Fibroblast of villous mesenchyme (primary cell): ENCODE results near the gene MRPL19. TPM values are rescaled to one million over a fixed set of nuclear protein-coding genes. Genes with fewer than 3 reads are reported as not detected.

Experiments
- DNase-seq: peaks from one replicate; pipeline ENCODE4 v3.0.0-alpha.2; 2010; ENCODE audit warnings: low read depth
- H3K4me3 ChIP-seq: 2 replicates; pipeline ENCODE4 v1.5.1; 2011; ENCODE audit warnings: low read depth, mild to moderate bottlenecking, low read length
- total RNA-seq: library from RNA; depleted of rRNA; stranded (reverse); fragments of >200 nt; gene quantifications from 2 replicates; pipeline ENCODE4 v1.2.3, GENCODE V29; 2012
- TF ChIP-seq, protein P1 (sequence below): IDR thresholded peaks from 2 replicates; pipeline ENCODE4 v1.5.1; 2012; ENCODE audit warnings: low read depth, mild to moderate bottlenecking, low read length; ENCODE audit not compliant: insufficient read depth

MRPL19 gene
- total RNA-seq, 1 donor: 45.3 TPM

DNA sequence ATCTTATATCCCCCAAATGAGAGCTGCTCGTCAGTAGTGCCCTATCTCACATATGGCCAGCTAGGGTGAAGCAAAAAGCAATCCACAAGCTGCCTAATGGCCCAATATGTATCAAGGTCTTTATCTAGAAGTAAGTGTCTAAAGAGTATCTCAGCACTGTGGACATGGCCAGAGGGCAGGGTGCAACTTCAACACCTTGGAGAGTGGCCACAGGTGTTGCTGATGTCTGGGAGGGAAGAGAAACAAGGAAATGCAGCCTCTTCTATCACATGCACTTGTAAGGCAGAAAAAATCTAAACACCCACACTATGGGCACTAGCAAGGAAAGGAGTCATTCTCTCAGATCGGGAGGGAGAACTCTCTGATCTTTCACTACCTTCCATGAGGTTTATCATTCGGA lies 23.7 kb upstream of the MRPL19 start:
- no peak overlapping the region for H3K4me3 ChIP-seq
- DNase-seq: no peak
- TF ChIP-seq, protein P1, sequence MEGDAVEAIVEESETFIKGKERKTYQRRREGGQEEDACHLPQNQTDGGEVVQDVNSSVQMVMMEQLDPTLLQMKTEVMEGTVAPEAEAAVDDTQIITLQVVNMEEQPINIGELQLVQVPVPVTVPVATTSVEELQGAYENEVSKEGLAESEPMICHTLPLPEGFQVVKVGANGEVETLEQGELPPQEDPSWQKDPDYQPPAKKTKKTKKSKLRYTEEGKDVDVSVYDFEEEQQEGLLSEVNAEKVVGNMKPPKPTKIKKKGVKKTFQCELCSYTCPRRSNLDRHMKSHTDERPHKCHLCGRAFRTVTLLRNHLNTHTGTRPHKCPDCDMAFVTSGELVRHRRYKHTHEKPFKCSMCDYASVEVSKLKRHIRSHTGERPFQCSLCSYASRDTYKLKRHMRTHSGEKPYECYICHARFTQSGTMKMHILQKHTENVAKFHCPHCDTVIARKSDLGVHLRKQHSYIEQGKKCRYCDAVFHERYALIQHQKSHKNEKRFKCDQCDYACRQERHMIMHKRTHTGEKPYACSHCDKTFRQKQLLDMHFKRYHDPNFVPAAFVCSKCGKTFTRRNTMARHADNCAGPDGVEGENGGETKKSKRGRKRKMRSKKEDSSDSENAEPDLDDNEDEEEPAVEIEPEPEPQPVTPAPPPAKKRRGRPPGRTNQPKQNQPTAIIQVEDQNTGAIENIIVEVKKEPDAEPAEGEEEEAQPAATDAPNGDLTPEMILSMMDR: no peak

DNA sequence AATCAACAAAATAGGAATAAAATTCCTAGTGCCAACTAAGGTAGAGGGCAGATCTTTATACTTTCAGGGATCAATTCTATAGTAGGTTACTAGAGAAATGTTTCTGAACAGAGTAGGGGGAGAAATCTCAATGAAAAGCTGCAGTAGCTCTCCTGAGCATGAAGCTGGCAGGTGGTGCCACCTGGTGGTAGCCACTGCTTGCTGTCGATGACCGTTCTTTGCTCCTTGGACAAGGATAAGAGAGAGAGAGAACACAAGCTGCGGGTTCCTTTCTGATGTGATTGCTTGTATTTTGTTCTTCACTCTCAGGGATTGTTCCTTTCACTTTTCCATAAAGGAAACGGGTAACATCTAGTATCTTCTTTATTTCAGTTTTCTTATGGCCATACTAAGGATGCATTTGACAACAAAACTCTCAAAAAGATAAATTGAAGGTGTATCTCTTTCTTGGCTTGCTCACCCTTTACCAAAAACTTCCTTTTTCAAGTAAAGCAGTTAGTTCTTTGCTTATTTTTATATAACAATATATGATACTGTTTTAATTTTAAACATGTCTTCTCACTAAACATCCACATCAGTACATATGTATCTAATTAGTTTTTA lies 18.6 kb upstream of the MRPL19 start:
- TF ChIP-seq, protein P1: peak; percentile 98
- DNase-seq: peak; percentile 64
- no peak overlapping the region for H3K4me3 ChIP-seq

DNA sequence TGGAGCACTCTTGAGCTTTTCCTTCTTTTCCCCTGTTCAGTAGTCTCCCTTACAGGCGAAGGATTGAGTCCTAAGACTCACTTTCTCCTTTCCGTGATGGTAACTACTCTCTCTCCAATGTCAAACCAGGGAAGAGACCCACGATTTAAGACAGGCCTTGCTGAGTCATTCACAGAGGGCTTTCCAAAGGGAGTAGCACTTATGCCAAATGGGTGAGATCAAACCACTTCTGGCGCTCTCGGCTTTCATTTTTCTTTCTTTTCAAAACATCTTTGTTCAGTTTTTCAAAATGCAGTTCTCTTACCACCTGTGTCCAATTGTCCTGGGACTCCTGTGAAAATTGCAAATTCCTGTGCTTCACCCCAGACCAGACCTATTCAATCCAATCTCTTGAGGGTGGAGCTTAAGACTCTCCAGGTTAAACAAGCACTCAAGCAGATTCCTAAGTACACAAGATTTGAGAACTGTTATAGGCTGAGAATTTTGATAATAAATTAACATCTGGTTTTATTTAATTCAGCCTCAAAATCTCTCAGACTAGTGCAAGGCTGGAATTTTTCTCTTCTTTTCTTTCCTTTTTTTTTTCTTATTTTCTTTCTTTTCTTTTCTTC lies 14.4 kb upstream of the MRPL19 start:
- TF ChIP-seq, protein P1: no peak
- DNase-seq: peak; percentile 32
- H3K4me3 ChIP-seq: no peak overlapping the region

DNA sequence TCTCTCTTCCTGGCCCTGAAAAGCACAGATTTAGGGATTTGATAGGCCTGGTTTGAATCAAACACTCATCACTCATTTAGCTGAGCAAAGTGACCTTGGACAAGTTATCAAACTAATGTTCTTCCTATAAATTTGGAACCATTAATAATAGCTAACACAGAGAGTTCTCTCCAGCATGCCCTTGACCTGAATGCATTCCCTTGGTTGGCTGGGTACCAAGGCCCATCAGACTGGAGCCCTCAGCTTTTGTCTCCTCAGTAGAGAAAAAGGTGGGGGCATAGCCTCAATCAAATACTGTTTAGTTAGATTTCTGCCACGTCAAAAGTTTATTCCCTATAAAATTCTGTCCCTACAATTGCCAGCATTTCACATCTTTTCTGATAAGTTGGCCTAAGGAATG lies 13.8 kb upstream of the MRPL19 start:
- DNase-seq: no peak
- TF ChIP-seq, protein P1: no peak
- no peak overlapping the region for H3K4me3 ChIP-seq

DNA sequence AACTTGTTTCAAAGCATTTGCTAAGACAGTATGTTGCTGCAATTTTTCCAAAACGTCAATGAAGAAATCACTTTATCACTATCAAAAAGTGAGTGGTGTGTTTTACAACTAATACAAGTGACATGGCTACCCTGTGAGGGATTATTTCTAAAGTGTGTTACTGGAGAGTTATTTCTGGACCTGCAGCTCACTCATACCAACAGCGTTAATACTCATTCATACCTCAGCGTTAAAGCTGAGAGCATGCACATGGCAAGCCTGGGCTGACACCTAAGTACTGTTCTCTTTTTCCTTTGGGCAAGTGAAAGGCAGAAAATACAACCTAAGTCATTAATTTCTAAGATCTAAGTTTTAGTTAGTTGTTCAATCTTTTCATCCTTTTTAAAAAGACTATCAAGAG lies 13.0 kb upstream of the MRPL19 start:
- DNase-seq: no peak
- TF ChIP-seq, protein P1: no peak
- H3K4me3 ChIP-seq: no peak overlapping the region

- TF ChIP-seq, protein P1: no peak
- DNase-seq: no peak
- H3K4me3 ChIP-seq: no peak overlapping the region
Measured at GRCh38 chr2:75634945-75635344, 11.6 kb upstream of the MRPL19 start.

GRCh38 chr2:75637568-75637967 lies 9.0 kb upstream of the MRPL19 start:
- TF ChIP-seq, protein P1: no peak
- DNase-seq: no peak
- no peak overlapping the region for H3K4me3 ChIP-seq
